Activated CD8-positive, alpha-beta T cell treated with anti-CD3 and anti-CD28 coated beads for 36 hours (primary cell): ENCODE results near the gene FAM209A. TPM values are rescaled to one million over a fixed set of nuclear protein-coding genes. Genes with fewer than 3 reads are reported as not detected.
"Not testable (repeated sequence)": the region's sequence is repeated elsewhere in the genome, so short reads cannot be mapped to it uniquely, and the experiment has no call there.

Source experiments
- ATAC-seq: fragments of 200-7000 bp; cut with Tn5 transposase; one replicate; pipeline ENCODE4 v1.10.0; 2021; ENCODE audit warnings: mild to moderate bottlenecking, moderate library complexity
- CTCF ChIA-PET: fragments of 350-600 bp; sonication (Branson Sonifier 250); formaldehyde crosslinking; loops from one replicate; lab custom pipeline; 2021; ENCODE audit warnings: antibody characterized with exemption; lab: Charles Lee
- POLR2A ChIA-PET: fragments of 350-600 bp; sonication (Branson Sonifier 250); formaldehyde crosslinking; loops from one replicate; lab custom pipeline; 2021; ENCODE audit warnings: antibody characterized with exemption; lab: Charles Lee
- DNase-seq: peaks from one replicate; pipeline ENCODE4 v3.0.0-alpha.2; 2020
- H3K27ac Mint-ChIP-seq: one replicate; pipeline ENCODE4 v1.8.0; 2021; ENCODE audit warnings: mild to moderate bottlenecking, mixed read lengths
- H3K27me3 Mint-ChIP-seq: one replicate; pipeline ENCODE4 v1.8.0; 2021; ENCODE audit warnings: mixed read lengths
- H3K36me3 Mint-ChIP-seq: one replicate; pipeline ENCODE4 v1.8.0; 2021; ENCODE audit warnings: low read depth, mixed read lengths
- H3K4me1 Mint-ChIP-seq: one replicate; pipeline ENCODE4 v1.8.0; 2021; ENCODE audit warnings: low read depth, mixed read lengths
- H3K4me3 Mint-ChIP-seq: one replicate; pipeline ENCODE4 v1.8.0; 2021; ENCODE audit warnings: mild to moderate bottlenecking, moderate library complexity, mixed read lengths
- H3K9me3 Mint-ChIP-seq: one replicate; pipeline ENCODE4 v1.8.0; 2021; ENCODE audit warnings: mixed read lengths
- intact Hi-C: fragments of 100-400 bp; cut with micrococcal nuclease; formaldehyde crosslinking; loops from one replicate; pipeline ENCODE4 v1.10.0; 2022
- total RNA-seq, 2 experiments: library from RNA; stranded (reverse); gene quantifications; one replicate each; pipeline ENCODE4 v1.2.3, GENCODE V29; 2021
- TF ChIP-seq, protein P1 (sequence below): fragments of 200-600 bp; IDR thresholded peaks from one replicate; pipeline ENCODE4 v1.8.0; 2022; ENCODE audit warnings: antibody characterized with exemption, mild to moderate bottlenecking

Gene FAM209A
- total RNA-seq, 2 experiments from 2014 or later, result 0.83 to 1.1 TPM

GRCh38 chr20:56558968-56559367 lies 34.4 kb downstream of the FAM209A start:
- Mint-ChIP-seq H3K9me3 (no peaks in the 10 kb centered on the region), H3K27ac (no peak overlapping the region), H3K4me1 (peaks cover 8% of the 10 kb centered on the region), H3K36me3 (no peaks in the 10 kb centered on the region), H3K4me3 (no peak overlapping the region), H3K27me3 (peaks cover 5% of the 10 kb centered on the region)
- ChIA-PET POLR2A (no interaction called here), CTCF (no interaction called here)
- no peak for DNase-seq
- no peak for ATAC-seq
- TF ChIP-seq, protein P1, sequence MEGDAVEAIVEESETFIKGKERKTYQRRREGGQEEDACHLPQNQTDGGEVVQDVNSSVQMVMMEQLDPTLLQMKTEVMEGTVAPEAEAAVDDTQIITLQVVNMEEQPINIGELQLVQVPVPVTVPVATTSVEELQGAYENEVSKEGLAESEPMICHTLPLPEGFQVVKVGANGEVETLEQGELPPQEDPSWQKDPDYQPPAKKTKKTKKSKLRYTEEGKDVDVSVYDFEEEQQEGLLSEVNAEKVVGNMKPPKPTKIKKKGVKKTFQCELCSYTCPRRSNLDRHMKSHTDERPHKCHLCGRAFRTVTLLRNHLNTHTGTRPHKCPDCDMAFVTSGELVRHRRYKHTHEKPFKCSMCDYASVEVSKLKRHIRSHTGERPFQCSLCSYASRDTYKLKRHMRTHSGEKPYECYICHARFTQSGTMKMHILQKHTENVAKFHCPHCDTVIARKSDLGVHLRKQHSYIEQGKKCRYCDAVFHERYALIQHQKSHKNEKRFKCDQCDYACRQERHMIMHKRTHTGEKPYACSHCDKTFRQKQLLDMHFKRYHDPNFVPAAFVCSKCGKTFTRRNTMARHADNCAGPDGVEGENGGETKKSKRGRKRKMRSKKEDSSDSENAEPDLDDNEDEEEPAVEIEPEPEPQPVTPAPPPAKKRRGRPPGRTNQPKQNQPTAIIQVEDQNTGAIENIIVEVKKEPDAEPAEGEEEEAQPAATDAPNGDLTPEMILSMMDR, result no peak
- intact Hi-C loops, result loop anchor here (10.0 kb wide), 1 partner anchor 436 kb away; no protein-coding TSS in a partner anchor

DNA sequence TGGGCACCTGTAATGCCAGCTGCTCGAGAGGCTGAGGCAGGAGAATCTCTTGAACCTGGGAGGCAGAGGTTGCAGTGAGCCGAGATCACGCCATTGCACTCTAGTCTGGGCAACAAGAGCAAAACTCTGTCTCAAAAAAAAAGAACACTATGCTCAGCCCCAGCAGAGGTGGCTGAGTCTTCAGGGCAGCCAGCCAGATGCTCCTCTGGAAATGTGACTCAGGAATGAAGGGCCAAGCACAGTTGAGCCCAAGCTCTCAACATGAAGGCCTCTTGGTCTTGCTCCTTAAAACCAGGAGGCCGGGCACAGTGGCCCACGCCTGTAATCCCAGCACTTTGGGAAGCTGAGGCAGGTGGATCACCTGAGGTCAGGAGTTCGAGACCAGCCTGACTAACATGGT lies 40.0 kb downstream of the FAM209A start:
- H3K9me3 Mint-ChIP-seq, H3K4me1 Mint-ChIP-seq, H3K27ac Mint-ChIP-seq, ATAC-seq, H3K4me3 Mint-ChIP-seq, H3K27me3 Mint-ChIP-seq, DNase-seq, H3K36me3 Mint-ChIP-seq, POLR2A ChIA-PET, intact Hi-C loops: not testable (repeated sequence)
- CTCF ChIA-PET, result interaction anchor here (2.3 kb wide), 1 partner anchor 14 kb away, joined by 6 read pairs; no protein-coding TSS in a partner anchor

DNA sequence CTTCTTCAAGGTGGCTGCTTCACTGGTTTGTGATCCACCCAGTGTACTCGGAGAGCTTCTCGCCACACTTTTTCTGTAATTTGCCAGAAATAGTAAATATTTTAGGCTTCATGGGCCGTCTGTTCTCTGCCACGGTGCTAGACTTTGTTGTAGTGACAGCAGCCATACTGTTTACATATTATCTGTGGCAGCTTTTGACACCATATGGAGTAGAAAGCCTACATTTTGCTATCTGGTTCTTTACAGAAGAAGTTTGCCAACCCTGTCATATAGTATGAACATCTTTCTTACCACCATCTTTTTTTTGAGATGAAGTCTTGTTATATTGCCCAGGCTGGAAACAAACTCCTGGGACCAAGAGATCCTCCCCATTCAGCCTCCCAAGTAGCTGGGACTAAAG lies 41.0 kb downstream of the FAM209A start:
- Mint-ChIP-seq H3K27me3 (peaks cover 4% of the 10 kb centered on the region), H3K4me1 (no peaks in the 10 kb centered on the region), H3K4me3 (no peak overlapping the region), H3K9me3 (no peaks in the 10 kb centered on the region), H3K36me3 (no peaks in the 10 kb centered on the region), H3K27ac (no peak overlapping the region)
- DNase-seq (no peak), ATAC-seq (no peak)
- intact Hi-C loops, result no loop called here
- ChIA-PET CTCF (interaction anchor here (1.9 kb wide), 1 partner anchor 15 kb away, joined by 10 read pairs; no protein-coding TSS in a partner anchor), POLR2A (no interaction called here)
- TF ChIP-seq, protein P1, result no peak

DNA sequence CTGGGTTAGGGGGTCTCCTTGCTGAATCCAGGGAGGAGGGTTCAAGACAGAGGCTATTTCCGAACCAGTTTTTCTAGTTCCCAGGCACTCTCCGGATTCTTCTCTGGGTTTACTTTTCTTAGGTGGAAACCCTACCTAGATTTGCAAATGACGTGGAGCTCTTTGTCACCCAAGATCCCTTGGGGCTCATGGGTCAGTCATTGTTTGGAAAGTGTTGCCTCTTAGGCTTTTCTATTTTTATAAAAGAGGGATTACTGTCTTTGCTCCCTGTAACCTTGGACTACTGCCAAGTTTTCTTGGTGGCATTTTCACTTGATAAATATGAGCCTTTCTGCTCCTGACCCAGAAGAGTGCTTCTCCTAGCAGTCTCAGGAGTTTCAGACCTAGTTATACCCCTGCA lies 42.1 kb downstream of the FAM209A start:
- Mint-ChIP-seq H3K27me3 (peaks cover 5% of the 10 kb centered on the region), H3K4me1 (no peaks in the 10 kb centered on the region), H3K27ac (no peak overlapping the region), H3K4me3 (no peak overlapping the region), H3K36me3 (no peaks in the 10 kb centered on the region), H3K9me3 (no peaks in the 10 kb centered on the region)
- ChIA-PET POLR2A (no interaction called here), CTCF (interaction anchor here (1.9 kb wide), 1 partner anchor 16 kb away, joined by 10 read pairs; no protein-coding TSS in a partner anchor)
- DNase-seq (no peak), ATAC-seq (no peak)
- intact Hi-C loops, result no loop called here
- TF ChIP-seq, protein P1, result no peak

- Mint-ChIP-seq H3K27me3 (peaks cover 12% of the 10 kb centered on the region), H3K27ac (no peak overlapping the region), H3K9me3 (no peaks in the 10 kb centered on the region), H3K4me1 (no peaks in the 10 kb centered on the region), H3K4me3 (no peak overlapping the region), H3K36me3 (no peaks in the 10 kb centered on the region)
- intact Hi-C loops, result no loop called here
- DNase-seq (no peak), ATAC-seq (no peak)
- POLR2A ChIA-PET, result no interaction called here
- CTCF ChIA-PET, result no interaction called here
- TF ChIP-seq, protein P1, result no peak
Measured at GRCh38 chr20:56570832-56571231, 46.3 kb downstream of the FAM209A start.
